Fibroblast of gingiva (primary cell): ENCODE results near the gene MOV10.
"Not testable (repeated sequence)": the region's sequence is repeated elsewhere in the genome, so short reads cannot be mapped to it uniquely, and the experiment has no call there.

Source experiments
- DNase-seq: peaks from one replicate; pipeline ENCODE4 v3.0.0-alpha.2; 2011; ENCODE audit warnings: low read depth

The MOV10 gene

DNA sequence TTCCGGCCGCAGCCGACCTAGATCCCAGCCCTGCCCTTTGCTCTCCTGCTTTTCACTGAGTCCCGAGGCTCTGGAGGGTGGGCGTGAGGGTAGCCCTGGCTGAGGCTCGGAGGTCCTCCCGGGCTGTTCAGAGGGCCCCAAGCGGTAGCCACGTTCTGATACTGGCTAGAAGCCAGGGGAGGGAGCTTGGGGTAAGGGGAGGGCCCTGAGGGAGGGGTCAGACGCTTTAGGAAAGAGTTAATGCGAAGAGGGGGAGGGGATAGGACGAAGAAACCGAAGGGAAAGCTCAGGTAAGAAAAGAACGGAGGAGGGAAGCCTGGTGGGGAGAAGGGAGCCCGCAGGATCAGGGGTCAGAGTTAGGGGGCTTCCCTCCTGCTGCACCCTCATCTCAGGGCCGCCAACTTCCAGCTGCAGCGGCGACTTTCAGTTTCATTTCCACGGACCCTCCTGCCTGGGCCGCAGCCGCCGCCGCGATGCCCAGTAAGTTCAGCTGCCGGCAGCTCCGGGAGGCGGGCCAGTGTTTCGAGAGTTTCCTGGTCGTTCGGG is at the start of gene MOV10:
MOV10 (plus strand) TSS at position 220 of the 546 bp plus-strand sequence; CDS start at position 474, 254 bp downstream.
- DNase-seq: peak; percentile 66

- DNase-seq: peak; percentile 13
Measured at GRCh38 chr1:112625696-112626095, 48.8 kb upstream of the MOV10 start.

DNA sequence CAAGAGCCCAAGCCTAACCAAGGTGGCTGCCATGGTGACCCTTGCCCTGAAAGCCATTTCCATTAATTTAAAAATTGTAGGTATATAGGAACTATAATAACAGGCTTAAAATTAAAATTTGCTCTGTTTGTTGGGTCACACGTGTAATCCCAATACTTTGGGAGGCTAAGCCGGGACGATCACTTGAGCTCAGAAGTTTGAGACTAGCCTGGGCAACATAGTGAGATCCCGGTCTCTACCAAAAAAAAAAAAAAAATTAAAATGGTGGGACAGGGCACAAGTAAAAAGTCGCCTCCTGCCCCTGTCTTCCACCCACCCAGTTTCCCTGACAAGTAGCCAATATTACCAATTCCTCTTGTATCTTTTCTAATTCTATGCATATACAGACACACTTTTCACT is 48.3 kb upstream of the MOV10 start:
- DNase-seq: no peak

GRCh38 chr1:112626887-112627286 is 47.6 kb upstream of the MOV10 start:
- no peak for DNase-seq

DNA sequence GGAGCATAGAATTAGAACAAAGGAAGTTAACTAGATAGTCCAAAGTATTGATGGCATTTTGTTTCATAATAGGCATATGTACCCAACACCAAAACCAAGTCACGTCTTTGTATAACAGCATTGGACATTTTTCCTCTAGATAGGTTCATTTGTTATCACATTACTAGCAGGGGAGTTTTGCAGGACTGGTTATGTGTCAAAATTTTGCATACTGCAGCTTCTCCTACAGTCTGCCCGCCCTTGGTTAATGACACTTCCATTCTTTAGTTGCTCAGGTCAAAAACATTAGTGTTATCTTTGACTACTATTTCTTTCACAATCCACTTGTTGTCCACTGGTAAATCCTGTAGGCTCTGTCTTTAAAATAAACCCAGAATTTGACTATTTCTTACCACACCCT is 45.9 kb upstream of the MOV10 start:
- DNase-seq: no peak

DNA sequence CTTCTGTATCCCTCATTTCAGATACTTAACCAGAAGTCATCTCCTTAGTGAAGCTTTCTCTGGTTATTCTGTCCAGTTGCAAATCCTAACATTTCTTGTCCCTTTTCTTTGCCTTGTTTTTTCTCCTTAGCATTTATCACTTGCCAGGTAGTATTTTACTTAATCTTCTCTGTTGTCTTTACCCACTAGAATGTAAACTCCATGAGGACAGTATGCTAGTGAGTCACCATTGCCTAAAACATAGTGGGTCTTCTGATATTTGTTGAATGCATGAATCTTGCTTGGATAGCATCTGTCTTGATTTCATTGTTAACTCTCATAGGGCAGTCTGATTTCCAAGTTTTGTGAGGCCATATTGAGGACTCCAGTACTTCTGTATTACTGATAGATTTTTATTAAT is 45.2 kb upstream of the MOV10 start:
- DNase-seq: no peak

DNA sequence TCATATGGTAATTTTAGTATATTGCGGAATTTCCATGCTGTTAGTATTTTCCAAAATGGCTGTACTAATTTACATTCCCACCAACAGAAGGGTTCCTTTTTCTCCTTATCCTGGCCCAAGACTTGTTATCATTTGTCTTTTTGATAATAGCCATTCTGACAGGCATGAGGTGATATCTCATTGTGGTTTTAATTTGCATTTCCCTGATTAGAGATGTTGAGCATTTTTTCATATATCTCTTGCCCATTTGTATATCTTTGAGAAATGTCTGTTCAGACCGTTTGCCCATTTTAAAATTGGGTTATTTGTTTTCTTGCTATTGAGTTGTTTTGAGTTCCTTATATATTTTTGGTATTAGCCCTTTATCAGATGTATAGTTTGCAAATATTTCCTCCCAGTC is 40.8 kb upstream of the MOV10 start:
- no peak for DNase-seq

GRCh38 chr1:112634367-112634766 is 40.1 kb upstream of the MOV10 start:
- DNase-seq: no peak

DNA sequence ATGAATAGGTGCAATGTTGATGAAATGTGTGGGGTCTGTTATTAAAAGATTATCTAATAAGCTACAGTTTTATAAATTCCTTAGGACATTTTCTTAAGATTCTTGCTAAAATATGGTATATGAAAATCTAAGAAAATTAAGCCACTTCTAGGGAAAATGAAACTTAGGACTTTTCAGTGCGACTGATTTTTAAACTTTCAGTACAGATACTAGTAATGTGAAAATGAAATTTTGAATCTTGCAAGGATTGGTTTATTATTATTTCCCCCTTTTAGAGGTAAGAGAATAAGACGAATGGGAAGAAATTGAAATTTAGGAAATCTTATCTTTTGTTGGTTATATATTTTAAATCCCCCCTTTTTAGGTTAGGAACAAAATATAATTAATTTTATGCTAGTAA is 38.4 kb upstream of the MOV10 start:
- DNase-seq: no peak

DNA sequence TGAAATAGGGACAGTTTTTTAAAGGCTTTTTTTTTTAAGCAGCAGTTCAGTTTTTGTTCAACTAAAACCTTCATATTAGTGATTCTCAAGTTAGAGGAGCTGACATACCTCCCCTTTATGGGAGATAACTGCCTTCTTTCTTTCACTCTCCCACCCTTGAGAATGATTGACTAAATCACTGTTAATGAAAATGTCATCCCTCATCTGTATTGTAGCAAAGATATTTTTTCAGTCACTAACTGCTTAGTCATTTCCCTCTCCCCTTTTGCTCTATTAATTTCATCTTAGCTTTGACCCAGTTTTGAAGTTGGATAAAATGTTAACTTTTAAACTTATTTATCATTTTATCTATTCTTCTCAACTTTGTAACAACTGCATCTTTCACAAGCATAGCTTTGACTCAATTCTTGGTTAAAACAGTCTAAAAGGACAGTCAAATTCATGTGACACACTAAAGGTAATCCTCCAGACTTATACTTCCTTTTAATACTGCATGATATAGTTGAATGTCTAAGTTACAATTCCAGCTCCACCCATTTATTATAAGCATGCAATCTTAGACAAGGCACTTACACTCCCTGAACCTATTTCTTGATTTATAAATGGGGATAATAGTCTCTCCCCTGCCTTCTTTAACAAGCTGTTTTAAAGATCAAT is 37.7 kb upstream of the MOV10 start:
- no peak for DNase-seq

DNA sequence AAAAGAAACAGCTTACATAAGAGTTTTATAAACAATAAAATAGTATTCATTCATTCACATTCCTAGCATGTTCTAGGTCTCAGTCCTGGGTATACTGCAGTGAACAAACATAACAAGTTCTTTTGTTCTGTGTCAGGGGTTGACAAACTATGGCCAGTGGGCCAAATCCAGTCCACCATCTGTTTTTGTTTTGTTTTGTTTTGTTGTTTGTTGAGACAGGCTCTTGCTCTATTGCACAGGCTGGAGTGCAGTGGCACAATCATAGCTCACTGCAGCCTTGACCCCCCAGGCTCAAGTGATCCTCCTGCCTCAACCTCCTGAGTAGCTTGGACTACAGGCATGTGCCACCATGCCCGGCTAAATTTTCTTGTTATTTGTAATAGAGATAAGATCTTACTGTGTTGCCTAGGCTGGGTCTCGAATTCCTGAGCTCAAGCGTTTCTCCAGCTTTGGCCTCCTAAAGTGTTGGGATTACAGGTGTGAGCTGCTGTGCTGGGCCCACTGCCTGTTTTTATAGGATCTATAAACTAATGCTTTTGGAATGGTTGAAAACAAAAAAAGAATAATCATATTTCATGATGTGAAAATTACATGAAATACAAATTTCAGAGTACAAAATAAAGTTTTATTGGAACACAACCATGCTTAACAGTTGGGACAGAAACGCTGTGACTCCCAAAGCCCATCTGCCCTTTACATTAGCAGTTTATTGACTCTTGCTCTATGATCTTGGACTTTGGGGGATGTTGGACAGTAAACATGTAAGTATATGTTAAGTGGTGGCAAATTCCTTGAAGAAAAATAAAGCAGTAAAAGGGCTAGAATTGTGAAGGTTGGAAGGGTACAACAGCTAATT is 37.0 kb upstream of the MOV10 start:
- peak; percentile 81 for DNase-seq

GRCh38 chr1:112638110-112638428 is 36.4 kb upstream of the MOV10 start:
- DNase-seq: peak; percentile 12

GRCh38 chr1:112640437-112640836 is 34.0 kb upstream of the MOV10 start:
- not testable (repeated sequence) for DNase-seq

DNA sequence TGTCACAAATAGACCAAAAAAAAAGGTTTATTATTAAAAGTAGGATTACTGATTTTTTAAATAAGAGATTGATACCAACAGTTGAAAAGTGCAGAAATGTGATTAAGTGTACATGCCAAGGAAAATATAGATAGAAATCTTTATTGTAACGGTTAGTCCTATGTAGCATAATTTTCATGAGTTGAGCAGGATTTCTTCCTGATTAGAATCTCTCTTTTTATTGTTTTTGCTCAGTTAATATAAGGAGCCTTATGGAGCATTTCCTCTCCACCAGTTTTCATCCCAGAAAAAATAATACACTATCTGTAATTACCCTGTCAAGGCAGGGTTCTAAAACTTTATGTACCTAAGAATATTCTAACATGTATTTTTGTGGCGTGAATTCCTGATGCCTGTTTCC is 31.4 kb upstream of the MOV10 start:
- no peak for DNase-seq

- DNase-seq: no peak
Measured at GRCh38 chr1:112646225-112646624, 28.2 kb upstream of the MOV10 start.

- no peak for DNase-seq
Measured at GRCh38 chr1:112651205-112651604, 23.3 kb upstream of the MOV10 start.

DNA sequence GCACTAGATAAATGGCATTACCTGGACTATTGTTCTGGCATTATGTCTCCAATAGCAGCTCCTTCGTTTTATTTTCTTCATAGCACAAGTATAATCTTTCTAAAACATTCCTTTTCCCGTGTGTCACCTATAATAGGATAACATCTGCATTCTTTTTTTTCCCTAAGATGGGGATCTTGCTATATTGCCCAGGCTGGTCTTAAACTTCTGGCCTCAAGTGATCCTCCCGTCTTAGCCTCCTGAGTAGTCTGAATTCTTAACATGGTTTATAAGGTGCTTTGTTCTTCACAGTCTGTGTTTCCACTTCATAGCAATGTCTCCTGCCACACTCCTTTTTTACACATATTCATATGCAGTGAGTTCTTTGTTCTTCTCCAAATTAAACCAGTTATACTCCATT is 8.6 kb upstream of the MOV10 start:
- no peak for DNase-seq

- no peak for DNase-seq
Measured at GRCh38 chr1:112666946-112667345, 7.5 kb upstream of the MOV10 start.

- DNase-seq: no peak
Measured at GRCh38 chr1:112672009-112672408, 2.5 kb upstream of the MOV10 start.

GRCh38 chr1:112672842-112673241 is 1.6 kb upstream of the MOV10 start:
- no peak for DNase-seq

DNA sequence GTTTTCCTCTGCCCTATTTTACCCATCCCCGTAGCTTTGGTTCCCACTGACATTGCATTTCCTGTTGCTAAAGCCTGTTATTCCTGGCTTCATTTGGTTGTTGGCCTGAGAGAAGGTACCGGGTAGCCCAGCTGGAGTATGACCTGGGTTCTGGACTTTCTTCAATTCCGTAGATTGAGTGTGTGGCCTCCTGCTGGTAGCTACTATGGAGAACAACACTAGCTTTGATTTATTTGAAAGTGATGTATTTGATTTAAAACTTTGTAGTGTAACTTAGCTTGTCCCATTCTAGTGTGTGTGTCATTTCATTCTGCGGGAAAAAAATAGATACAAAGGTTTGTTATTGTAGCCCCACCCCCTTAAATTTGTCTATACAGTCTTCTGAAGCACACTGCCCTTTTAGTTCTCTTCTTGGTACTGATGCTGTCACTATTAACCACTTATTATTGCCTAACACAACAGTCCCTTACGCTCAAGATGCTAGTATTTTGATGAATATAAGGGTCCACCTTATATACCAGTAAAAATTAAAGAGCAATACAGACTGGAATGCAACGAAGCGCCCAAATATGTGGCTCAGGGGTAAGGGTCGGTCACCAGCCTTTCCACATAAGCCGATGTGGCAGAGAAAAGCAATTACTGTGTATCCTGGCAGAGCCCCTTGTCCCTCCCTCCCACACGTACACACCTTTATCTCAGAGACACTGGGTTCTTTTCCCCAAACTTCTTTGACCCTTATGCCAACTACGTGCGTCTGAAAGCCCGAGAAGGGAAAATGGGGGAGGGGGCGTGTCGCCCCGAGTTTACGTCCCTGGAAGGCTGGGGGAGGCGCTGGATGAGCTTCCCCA is 643 bp upstream of the MOV10 start:
- peak; percentile 83 for DNase-seq

- DNase-seq: no peak
Measured at GRCh38 chr1:112674986-112675727, 698 bp downstream of the MOV10 start.
